ENCODE results near the gene KLK12. TPM values are rescaled to one million over a fixed set of nuclear protein-coding genes. Genes with fewer than 3 reads are reported as not detected.

The KLK12 gene
- total RNA-seq, 2 experiments from 2014 or later, result not detected

DNA sequence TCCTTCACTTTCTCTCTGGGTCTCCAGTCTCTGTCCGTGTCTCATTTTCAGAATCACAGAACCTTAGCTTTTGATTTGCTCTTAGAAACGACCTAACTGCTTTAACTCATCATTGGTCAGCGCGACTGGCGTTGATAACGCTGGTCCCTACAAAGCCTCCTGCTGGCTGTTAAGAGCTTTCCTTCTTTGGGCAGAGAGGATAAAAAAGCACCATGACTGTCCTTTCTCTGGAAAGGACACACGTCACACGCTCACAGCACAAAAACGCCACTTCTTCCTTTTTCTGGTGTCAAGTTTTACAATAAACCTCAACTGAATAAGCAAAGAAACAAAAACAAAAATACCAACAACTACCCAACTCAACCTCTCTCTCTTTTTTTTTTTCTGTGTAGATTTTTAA, 1.7 kb upstream of the KLK12 start:
- H3K4me3 Mint-ChIP-seq, result no peak overlapping the region
- no peaks in the 10 kb centered on the region for H3K4me1 Mint-ChIP-seq (ENCODE audit: low read depth)
- H3K27me3 Mint-ChIP-seq, result peaks cover 12% of the 10 kb centered on the region
- ChIA-PET POLR2A (no interaction called here), CTCF (no interaction called here)
- H3K36me3 Mint-ChIP-seq (ENCODE audit: low read depth), result no peaks in the 10 kb centered on the region
- TF ChIP-seq, protein P1, sequence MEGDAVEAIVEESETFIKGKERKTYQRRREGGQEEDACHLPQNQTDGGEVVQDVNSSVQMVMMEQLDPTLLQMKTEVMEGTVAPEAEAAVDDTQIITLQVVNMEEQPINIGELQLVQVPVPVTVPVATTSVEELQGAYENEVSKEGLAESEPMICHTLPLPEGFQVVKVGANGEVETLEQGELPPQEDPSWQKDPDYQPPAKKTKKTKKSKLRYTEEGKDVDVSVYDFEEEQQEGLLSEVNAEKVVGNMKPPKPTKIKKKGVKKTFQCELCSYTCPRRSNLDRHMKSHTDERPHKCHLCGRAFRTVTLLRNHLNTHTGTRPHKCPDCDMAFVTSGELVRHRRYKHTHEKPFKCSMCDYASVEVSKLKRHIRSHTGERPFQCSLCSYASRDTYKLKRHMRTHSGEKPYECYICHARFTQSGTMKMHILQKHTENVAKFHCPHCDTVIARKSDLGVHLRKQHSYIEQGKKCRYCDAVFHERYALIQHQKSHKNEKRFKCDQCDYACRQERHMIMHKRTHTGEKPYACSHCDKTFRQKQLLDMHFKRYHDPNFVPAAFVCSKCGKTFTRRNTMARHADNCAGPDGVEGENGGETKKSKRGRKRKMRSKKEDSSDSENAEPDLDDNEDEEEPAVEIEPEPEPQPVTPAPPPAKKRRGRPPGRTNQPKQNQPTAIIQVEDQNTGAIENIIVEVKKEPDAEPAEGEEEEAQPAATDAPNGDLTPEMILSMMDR (IDR thresholded peaks at IDR 0.05), result no peak
- intact Hi-C loops (cut with micrococcal nuclease), result no loop called here
- no peak for DNase-seq
- ATAC-seq, result no peak
- no peaks in the 10 kb centered on the region for H3K9me3 Mint-ChIP-seq
- no peak overlapping the region for H3K27ac Mint-ChIP-seq

DNA sequence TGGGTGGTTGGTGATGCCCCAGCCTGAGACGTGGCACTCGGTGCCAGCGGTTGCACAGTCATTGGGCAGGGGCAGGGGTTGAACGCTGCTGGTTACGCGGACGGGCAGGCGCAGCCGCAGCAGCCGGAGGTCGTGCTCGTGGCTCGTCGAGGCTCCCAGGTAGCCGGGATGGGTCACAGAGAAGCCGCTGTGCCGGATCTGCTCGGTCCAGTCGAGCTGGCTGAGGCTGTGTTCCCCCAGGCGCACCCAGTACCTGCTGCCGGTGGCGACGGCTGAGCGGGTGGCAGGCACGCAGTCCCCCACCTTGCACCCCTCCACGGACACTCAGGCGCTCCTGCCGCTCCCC, 2.9 kb downstream of the KLK12 start:
- intact Hi-C loops (cut with micrococcal nuclease), result no loop called here
- peaks cover 27% of the 10 kb centered on the region for H3K27me3 Mint-ChIP-seq
- no peak overlapping the region for H3K4me3 Mint-ChIP-seq
- no peaks in the 10 kb centered on the region for H3K4me1 Mint-ChIP-seq (ENCODE audit: low read depth)
- no peak for ATAC-seq
- H3K36me3 Mint-ChIP-seq (ENCODE audit: low read depth), result no peaks in the 10 kb centered on the region
- no peaks in the 10 kb centered on the region for H3K9me3 Mint-ChIP-seq
- CTCF ChIA-PET, result no interaction called here
- H3K27ac Mint-ChIP-seq, result no peak overlapping the region
- DNase-seq, result no peak
- TF ChIP-seq, protein P1 (IDR thresholded peaks at IDR 0.05), result no peak
- POLR2A ChIA-PET, result no interaction called here

DNA sequence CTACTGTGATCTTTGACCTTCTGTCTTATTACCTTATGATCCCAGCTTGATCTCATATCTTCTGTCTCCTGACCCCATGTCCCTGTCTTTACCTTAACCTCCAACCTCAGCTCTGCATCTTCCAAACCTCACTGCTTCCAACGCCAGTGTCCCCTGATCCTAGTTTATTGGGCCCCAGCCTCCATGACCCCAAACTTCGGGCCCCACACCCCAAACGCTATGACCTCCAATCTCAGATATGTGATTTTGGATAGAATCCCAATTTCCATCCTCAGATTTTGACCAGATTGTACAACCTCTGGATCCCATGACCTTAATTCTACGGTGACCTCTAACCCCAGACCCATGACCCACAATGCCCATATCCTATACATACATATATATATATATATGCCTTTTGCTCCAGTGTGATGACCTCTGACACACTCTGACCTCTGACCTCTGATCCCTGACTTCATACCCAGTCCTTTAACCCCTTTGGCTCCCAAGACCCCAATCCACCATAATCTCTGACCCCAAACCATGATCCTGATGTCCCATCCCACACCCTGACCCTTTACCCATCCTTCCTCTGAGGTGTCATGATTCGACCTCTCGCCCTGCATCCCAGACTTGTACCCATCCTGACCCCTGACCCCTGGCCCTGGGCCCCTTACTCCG, 3.5 kb downstream of the KLK12 start:
- Mint-ChIP-seq H3K27ac (no peak overlapping the region), H3K36me3 (ENCODE audit: low read depth) (no peaks in the 10 kb centered on the region), H3K27me3 (peaks cover 30% of the 10 kb centered on the region), H3K4me3 (no peak overlapping the region), H3K9me3 (no peaks in the 10 kb centered on the region), H3K4me1 (ENCODE audit: low read depth) (no peaks in the 10 kb centered on the region)
- TF ChIP-seq, protein P1 (IDR thresholded peaks at IDR 0.05), result no peak
- DNase-seq, result no peak
- no peak for ATAC-seq
- ChIA-PET POLR2A (no interaction called here), CTCF (no interaction called here)
- intact Hi-C loops (cut with micrococcal nuclease), result no loop called here

DNA sequence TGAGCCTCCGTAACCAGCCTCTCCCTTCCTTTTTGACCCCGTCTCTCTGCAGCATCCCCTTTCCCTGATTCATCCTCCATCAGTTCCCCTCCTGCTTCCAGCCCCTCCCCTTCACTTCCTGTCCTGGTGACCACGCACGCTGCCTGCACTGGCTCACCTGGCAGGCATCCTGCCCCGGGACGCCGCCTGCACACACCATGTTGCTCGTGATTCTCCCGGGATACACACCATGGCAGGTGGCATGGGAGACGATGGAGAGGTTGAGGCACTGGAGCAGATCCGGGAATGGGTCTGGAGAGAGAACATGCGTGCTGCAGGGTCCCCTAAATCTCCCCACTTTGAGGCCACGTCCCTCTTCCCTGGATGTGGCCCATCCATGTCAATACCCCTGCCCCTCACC, 4.2 kb downstream of the KLK12 start:
- POLR2A ChIA-PET, result no interaction called here
- H3K4me3 Mint-ChIP-seq, result no peak overlapping the region
- no peak for ATAC-seq
- TF ChIP-seq, protein P1 (IDR thresholded peaks at IDR 0.05), result no peak
- CTCF ChIA-PET, result no interaction called here
- intact Hi-C loops (cut with micrococcal nuclease), result no loop called here
- H3K27me3 Mint-ChIP-seq, result peaks cover 31% of the 10 kb centered on the region
- no peak overlapping the region for H3K27ac Mint-ChIP-seq
- no peak for DNase-seq
- H3K4me1 Mint-ChIP-seq (ENCODE audit: low read depth), result no peaks in the 10 kb centered on the region
- no peaks in the 10 kb centered on the region for H3K9me3 Mint-ChIP-seq
- H3K36me3 Mint-ChIP-seq (ENCODE audit: low read depth), result no peaks in the 10 kb centered on the region

DNA sequence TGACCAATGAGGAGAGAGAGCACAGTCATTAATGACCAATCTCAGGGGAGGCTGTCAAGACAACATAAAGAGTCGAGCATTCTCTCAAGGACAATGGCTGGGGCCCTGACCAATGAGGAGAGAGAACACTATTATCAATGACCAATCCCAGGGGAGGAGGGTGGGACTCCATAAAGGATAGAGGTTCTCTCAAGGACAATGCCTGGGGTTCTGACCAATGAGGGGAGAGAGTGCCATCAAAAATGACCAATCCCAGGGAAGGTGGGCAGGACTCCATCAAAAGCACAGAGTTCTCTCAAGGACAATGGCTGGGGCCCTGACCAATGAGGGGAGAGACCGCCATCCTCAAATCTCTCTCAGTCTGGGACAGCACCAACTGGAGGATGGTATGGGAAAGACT, 5.1 kb downstream of the KLK12 start:
- no peak overlapping the region for H3K27ac Mint-ChIP-seq
- TF ChIP-seq, protein P1 (IDR thresholded peaks at IDR 0.05), result no peak
- no peaks in the 10 kb centered on the region for H3K9me3 Mint-ChIP-seq
- no peak for ATAC-seq
- intact Hi-C loops (cut with micrococcal nuclease), result no loop called here
- H3K4me1 Mint-ChIP-seq (ENCODE audit: low read depth), result no peaks in the 10 kb centered on the region
- H3K4me3 Mint-ChIP-seq, result no peak overlapping the region
- POLR2A ChIA-PET, result no interaction called here
- CTCF ChIA-PET, result no interaction called here
- DNase-seq, result no peak
- H3K36me3 Mint-ChIP-seq (ENCODE audit: low read depth), result no peaks in the 10 kb centered on the region
- peaks cover 31% of the 10 kb centered on the region for H3K27me3 Mint-ChIP-seq

Data from activated CD8-positive, alpha-beta T cell treated with anti-CD3 and anti-CD28 coated beads for 36 hours (primary cell).